MCF 10A (cell line): ENCODE results near the gene BPIFB3. TPM values are rescaled to one million over a fixed set of nuclear protein-coding genes. Genes with fewer than 3 reads are reported as not detected.
"Not testable (repeated sequence)": the region's sequence is repeated elsewhere in the genome, so short reads cannot be mapped to it uniquely, and the experiment has no call there.

Source experiments
- BruUV-seq: library from RNA; stranded (reverse); fragments of 400-500 nt; replicated peaks from 2 replicates; lab custom pipeline; 2021; lab: Mats Ljungman, UMichigan
- CTCF ChIA-PET: fragments of 300-600 bp; sonication (Branson Sonifier 250); formaldehyde crosslinking; extraction: SDS; loops from one replicate; lab custom pipeline; 2021; ENCODE audit warnings: antibody characterized with exemption, inconsistent platforms; lab: Yijun Ruan, JAX
- POLR2A ChIA-PET: fragments of 300-600, 350-650 bp; sonication (Branson Sonifier 250); formaldehyde crosslinking; extraction: SDS; loops from one replicate; lab custom pipeline; 2020; ENCODE audit warnings: antibody characterized with exemption, inconsistent platforms; lab: Yijun Ruan, JAX
- DNase-seq: peaks from one replicate; pipeline ENCODE4 v3.0.0-alpha.2; 2018; ENCODE audit not compliant: unreplicated experiment
- H3K27ac Mint-ChIP-seq: one replicate; pipeline ENCODE4 v1.8.0; 2022; ENCODE audit warnings: mild to moderate bottlenecking, low read depth, mixed read lengths; ENCODE audit not compliant: unreplicated experiment
- H3K27me3 Mint-ChIP-seq: one replicate; pipeline ENCODE4 v1.8.0; 2022; ENCODE audit warnings: mixed read lengths; ENCODE audit not compliant: insufficient read depth, unreplicated experiment
- H3K36me3 Mint-ChIP-seq: one replicate; pipeline ENCODE4 v1.8.0; 2022; ENCODE audit warnings: mild to moderate bottlenecking, moderate library complexity, mixed read lengths; ENCODE audit not compliant: insufficient read depth, unreplicated experiment
- H3K4me1 Mint-ChIP-seq: one replicate; pipeline ENCODE4 v1.8.0; 2022; ENCODE audit warnings: mixed read lengths; ENCODE audit not compliant: insufficient read depth, unreplicated experiment
- H3K4me3 Mint-ChIP-seq: one replicate; pipeline ENCODE4 v1.8.0; 2022; ENCODE audit warnings: mild to moderate bottlenecking, moderate library complexity, mixed read lengths; ENCODE audit not compliant: unreplicated experiment
- H3K9me3 Mint-ChIP-seq: one replicate; pipeline ENCODE4 v1.8.0; 2022; ENCODE audit warnings: mixed read lengths; ENCODE audit not compliant: unreplicated experiment
- CTCF ChIP-seq: fragments of 200-600 bp; IDR thresholded peaks from one replicate; pipeline ENCODE4 v1.8.0; 2022; ENCODE audit warnings: antibody characterized with exemption, mild to moderate bottlenecking; ENCODE audit not compliant: unreplicated experiment
- intact Hi-C: fragments of 100-400 bp; cut with micrococcal nuclease; formaldehyde crosslinking; loops from 2 replicates; pipeline ENCODE4 v1.14.1; 2022
- total RNA-seq: library from RNA; stranded (reverse); gene quantifications from 2 replicates; pipeline ENCODE4 v1.2.3, GENCODE V29; 2022

The BPIFB3 gene
- total RNA-seq, 1 experiment from 2014 or later = not detected

GRCh38 chr20:33043731-33044181 lies 9.9 kb upstream of the BPIFB3 start:
- ChIA-PET POLR2A (no interaction called here), CTCF (interaction anchor here (0.6 to 0.7 kb wide), 2 partner anchors 14 to 391 kb away, joined by 3 read pairs; no protein-coding TSS in a partner anchor)
- H3K9me3 Mint-ChIP-seq = peaks cover 8% of the 10 kb centered on the region
- TF ChIP-seq CTCF = no peak
- no peak for DNase-seq
- no TSS peak for BruUV-seq
- no peak overlapping the region for H3K27ac Mint-ChIP-seq
- H3K36me3 Mint-ChIP-seq = peaks cover 6% of the 10 kb centered on the region
- H3K4me3 Mint-ChIP-seq = no peak overlapping the region
- no peaks in the 10 kb centered on the region for H3K4me1 Mint-ChIP-seq
- H3K27me3 Mint-ChIP-seq = peaks cover 28% of the 10 kb centered on the region
- intact Hi-C loops = no loop called here

GRCh38 chr20:33045129-33045721 lies 8.5 kb upstream of the BPIFB3 start:
- H3K4me1 Mint-ChIP-seq, H3K36me3 Mint-ChIP-seq, H3K9me3 Mint-ChIP-seq, H3K4me3 Mint-ChIP-seq, BruUV-seq, H3K27ac Mint-ChIP-seq, POLR2A ChIA-PET, DNase-seq, intact Hi-C loops: not testable (repeated sequence)
- CTCF ChIA-PET = interaction anchor here (0.6 kb wide), 1 partner anchor 320 kb away, joined by 3 read pairs; no protein-coding TSS in a partner anchor
- H3K27me3 Mint-ChIP-seq = peaks cover 16% of the 10 kb centered on the region

- no peak overlapping the region for H3K27ac Mint-ChIP-seq
- TF ChIP-seq CTCF = no peak
- CTCF ChIA-PET = no interaction called here
- peaks cover 8% of the 10 kb centered on the region for H3K9me3 Mint-ChIP-seq
- intact Hi-C loops = no loop called here
- BruUV-seq = no TSS peak
- POLR2A ChIA-PET = no interaction called here
- no peaks in the 10 kb centered on the region for H3K4me1 Mint-ChIP-seq
- peaks cover 4% of the 10 kb centered on the region for H3K27me3 Mint-ChIP-seq
- no peak overlapping the region for H3K4me3 Mint-ChIP-seq
- DNase-seq = no peak
- peaks cover 6% of the 10 kb centered on the region for H3K36me3 Mint-ChIP-seq
These were observed 7.3 kb upstream of the BPIFB3 start for GRCh38 chr20:33046412-33046811.

- H3K4me1 Mint-ChIP-seq = no peaks in the 10 kb centered on the region
- no peak for TF ChIP-seq CTCF
- no peak for DNase-seq
- H3K9me3 Mint-ChIP-seq = no peaks in the 10 kb centered on the region
- POLR2A ChIA-PET = no interaction called here
- no TSS peak for BruUV-seq
- intact Hi-C loops = no loop called here
- H3K4me3 Mint-ChIP-seq = no peak overlapping the region
- no peak overlapping the region for H3K27ac Mint-ChIP-seq
- peaks cover 25% of the 10 kb centered on the region for H3K27me3 Mint-ChIP-seq
- CTCF ChIA-PET = interaction anchor here (0.6 kb wide), 1 partner anchor 259 kb away, joined by 3 read pairs; no protein-coding TSS in a partner anchor
- H3K36me3 Mint-ChIP-seq = no peaks in the 10 kb centered on the region
These were observed 2.4 kb upstream of the BPIFB3 start for GRCh38 chr20:33051333-33051732.
